ENCODE measurements around the gene STAT5A. TPM values are rescaled to one million over a fixed set of nuclear protein-coding genes. Genes with fewer than 3 reads are reported as not detected.

STAT5A gene
- total and polyA plus RNA-seq, 9 of the 15 experiments (the other 6 are each of a cell fraction or from before 2014, with no cell fraction given) = 79.9 to 415 (median 196) TPM

DNA sequence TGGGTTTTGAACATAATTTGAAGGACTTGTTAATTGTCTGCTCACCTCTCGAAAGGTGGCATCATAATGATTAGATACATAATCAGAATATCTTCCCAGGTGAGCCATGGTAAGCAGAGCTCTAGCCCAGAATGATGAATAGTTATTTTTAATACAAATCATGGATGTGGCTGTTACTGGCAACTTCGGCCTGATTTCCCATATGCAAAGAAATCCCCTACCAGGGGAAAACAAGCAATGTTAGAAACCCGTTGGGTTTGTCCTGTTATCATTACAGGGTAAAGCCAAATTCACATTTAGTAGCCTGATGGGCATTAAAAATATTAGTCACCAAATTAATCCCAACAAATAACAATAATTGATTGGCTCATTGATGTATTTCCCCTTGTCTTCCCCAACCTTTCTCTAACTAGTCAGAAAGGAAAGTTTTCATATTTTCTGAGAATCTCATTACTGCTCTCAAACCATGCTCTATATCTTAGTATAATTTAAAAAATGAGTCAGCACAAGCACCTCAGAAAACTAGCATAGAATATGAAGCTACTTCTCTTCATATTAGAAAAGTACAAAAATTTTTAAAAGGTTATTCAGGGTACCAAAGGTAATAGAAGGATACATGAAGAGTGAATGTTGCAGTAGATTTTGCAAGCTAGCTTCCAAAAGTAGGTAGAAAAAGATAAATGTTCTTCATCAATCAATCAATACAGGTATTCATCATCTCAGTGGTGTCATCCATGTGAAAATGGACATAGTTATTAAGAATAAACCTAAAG is 17.1 kb upstream of the STAT5A start (continued):
- TF ChIP-seq, protein P1, sequence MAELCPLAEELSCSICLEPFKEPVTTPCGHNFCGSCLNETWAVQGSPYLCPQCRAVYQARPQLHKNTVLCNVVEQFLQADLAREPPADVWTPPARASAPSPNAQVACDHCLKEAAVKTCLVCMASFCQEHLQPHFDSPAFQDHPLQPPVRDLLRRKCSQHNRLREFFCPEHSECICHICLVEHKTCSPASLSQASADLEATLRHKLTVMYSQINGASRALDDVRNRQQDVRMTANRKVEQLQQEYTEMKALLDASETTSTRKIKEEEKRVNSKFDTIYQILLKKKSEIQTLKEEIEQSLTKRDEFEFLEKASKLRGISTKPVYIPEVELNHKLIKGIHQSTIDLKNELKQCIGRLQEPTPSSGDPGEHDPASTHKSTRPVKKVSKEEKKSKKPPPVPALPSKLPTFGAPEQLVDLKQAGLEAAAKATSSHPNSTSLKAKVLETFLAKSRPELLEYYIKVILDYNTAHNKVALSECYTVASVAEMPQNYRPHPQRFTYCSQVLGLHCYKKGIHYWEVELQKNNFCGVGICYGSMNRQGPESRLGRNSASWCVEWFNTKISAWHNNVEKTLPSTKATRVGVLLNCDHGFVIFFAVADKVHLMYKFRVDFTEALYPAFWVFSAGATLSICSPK (IDR thresholded peaks at IDR 0.05; ENCODE audit: borderline replicate concordance) = no peak
- TF ChIP-seq ESRRA (IDR thresholded peaks at IDR 0.05; ENCODE audit: borderline replicate concordance, low read depth) = no peak
- TF ChIP-seq PHF20 (IDR thresholded peaks at IDR 0.05; ENCODE audit: partially characterized antibody) = no peak
- TF ChIP-seq MCM5 (IDR thresholded peaks at IDR 0.05; ENCODE audit: low read depth) = no peak
- TF ChIP-seq, protein P2, sequence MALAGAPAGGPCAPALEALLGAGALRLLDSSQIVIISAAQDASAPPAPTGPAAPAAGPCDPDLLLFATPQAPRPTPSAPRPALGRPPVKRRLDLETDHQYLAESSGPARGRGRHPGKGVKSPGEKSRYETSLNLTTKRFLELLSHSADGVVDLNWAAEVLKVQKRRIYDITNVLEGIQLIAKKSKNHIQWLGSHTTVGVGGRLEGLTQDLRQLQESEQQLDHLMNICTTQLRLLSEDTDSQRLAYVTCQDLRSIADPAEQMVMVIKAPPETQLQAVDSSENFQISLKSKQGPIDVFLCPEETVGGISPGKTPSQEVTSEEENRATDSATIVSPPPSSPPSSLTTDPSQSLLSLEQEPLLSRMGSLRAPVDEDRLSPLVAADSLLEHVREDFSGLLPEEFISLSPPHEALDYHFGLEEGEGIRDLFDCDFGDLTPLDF (CRISPR knock-in tag; IDR thresholded peaks at IDR 0.05) = no peak
- TF ChIP-seq, protein P3, sequence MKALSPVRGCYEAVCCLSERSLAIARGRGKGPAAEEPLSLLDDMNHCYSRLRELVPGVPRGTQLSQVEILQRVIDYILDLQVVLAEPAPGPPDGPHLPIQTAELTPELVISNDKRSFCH (CRISPR knock-in tag; IDR thresholded peaks at IDR 0.05) = no peak
- TF ChIP-seq, protein P3 (tag; IDR thresholded peaks at IDR 0.05) = no peak
- no peak for TF ChIP-seq NCOA2 (IDR thresholded peaks at IDR 0.05; ENCODE audit: partially characterized antibody in 2 of 2)
- TF ChIP-seq ZNF764 (CRISPR knock-in tag; IDR thresholded peaks at IDR 0.05; ENCODE audit: low read depth) = no peak
- TF ChIP-seq BHLHE40 (IDR thresholded peaks at IDR 0.05; ENCODE audit: low read length) = no peak
- TF ChIP-seq ZNF830 (CRISPR knock-in tag; IDR thresholded peaks at IDR 0.05) = no peak
- no peak for TF ChIP-seq CBX1 (IDR thresholded peaks at IDR 0.05; ENCODE audit: low read depth)
- no peak for TF ChIP-seq FIP1L1 (IDR thresholded peaks at IDR 0.05; ENCODE audit: low read depth, low read length, poor library complexity, severe bottlenecking)
- TF ChIP-seq, protein P4, sequence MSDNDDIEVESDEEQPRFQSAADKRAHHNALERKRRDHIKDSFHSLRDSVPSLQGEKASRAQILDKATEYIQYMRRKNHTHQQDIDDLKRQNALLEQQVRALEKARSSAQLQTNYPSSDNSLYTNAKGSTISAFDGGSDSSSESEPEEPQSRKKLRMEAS (CRISPR knock-in tag; IDR thresholded peaks at IDR 0.05) = no peak
- TF ChIP-seq, protein P5, sequence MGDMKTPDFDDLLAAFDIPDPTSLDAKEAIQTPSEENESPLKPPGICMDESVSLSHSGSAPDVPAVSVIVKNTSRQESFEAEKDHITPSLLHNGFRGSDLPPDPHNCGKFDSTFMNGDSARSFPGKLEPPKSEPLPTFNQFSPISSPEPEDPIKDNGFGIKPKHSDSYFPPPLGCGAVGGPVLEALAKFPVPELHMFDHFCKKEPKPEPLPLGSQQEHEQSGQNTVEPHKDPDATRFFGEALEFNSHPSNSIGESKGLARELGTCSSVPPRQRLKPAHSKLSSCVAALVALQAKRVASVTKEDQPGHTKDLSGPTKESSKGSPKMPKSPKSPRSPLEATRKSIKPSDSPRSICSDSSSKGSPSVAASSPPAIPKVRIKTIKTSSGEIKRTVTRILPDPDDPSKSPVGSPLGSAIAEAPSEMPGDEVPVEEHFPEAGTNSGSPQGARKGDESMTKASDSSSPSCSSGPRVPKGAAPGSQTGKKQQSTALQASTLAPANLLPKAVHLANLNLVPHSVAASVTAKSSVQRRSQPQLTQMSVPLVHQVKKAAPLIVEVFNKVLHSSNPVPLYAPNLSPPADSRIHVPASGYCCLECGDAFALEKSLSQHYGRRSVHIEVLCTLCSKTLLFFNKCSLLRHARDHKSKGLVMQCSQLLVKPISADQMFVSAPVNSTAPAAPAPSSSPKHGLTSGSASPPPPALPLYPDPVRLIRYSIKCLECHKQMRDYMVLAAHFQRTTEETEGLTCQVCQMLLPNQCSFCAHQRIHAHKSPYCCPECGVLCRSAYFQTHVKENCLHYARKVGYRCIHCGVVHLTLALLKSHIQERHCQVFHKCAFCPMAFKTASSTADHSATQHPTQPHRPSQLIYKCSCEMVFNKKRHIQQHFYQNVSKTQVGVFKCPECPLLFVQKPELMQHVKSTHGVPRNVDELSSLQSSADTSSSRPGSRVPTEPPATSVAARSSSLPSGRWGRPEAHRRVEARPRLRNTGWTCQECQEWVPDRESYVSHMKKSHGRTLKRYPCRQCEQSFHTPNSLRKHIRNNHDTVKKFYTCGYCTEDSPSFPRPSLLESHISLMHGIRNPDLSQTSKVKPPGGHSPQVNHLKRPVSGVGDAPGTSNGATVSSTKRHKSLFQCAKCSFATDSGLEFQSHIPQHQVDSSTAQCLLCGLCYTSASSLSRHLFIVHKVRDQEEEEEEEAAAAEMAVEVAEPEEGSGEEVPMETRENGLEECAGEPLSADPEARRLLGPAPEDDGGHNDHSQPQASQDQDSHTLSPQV (IDR thresholded peaks at IDR 0.05) = no peak
- TF ChIP-seq, protein P6, sequence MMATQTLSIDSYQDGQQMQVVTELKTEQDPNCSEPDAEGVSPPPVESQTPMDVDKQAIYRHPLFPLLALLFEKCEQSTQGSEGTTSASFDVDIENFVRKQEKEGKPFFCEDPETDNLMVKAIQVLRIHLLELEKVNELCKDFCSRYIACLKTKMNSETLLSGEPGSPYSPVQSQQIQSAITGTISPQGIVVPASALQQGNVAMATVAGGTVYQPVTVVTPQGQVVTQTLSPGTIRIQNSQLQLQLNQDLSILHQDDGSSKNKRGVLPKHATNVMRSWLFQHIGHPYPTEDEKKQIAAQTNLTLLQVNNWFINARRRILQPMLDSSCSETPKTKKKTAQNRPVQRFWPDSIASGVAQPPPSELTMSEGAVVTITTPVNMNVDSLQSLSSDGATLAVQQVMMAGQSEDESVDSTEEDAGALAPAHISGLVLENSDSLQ (IDR thresholded peaks at IDR 0.05) = peak; percentile 55; the same call in 1 of the 2 replicates
- TF ChIP-seq, protein P7, sequence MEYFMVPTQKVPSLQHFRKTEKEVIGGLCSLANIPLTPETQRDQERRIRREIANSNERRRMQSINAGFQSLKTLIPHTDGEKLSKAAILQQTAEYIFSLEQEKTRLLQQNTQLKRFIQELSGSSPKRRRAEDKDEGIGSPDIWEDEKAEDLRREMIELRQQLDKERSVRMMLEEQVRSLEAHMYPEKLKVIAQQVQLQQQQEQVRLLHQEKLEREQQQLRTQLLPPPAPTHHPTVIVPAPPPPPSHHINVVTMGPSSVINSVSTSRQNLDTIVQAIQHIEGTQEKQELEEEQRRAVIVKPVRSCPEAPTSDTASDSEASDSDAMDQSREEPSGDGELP (CRISPR knock-in tag; IDR thresholded peaks at IDR 0.05; ENCODE audit: borderline replicate concordance) = no peak

All from K562 (cell line).